ENCODE measurements around the gene RPS19. TPM values are rescaled to one million over a fixed set of nuclear protein-coding genes. Genes with fewer than 3 reads are reported as not detected.

The RPS19 gene
- total RNA-seq, 1 experiment from 2014 or later, result 1,363 TPM

DNA sequence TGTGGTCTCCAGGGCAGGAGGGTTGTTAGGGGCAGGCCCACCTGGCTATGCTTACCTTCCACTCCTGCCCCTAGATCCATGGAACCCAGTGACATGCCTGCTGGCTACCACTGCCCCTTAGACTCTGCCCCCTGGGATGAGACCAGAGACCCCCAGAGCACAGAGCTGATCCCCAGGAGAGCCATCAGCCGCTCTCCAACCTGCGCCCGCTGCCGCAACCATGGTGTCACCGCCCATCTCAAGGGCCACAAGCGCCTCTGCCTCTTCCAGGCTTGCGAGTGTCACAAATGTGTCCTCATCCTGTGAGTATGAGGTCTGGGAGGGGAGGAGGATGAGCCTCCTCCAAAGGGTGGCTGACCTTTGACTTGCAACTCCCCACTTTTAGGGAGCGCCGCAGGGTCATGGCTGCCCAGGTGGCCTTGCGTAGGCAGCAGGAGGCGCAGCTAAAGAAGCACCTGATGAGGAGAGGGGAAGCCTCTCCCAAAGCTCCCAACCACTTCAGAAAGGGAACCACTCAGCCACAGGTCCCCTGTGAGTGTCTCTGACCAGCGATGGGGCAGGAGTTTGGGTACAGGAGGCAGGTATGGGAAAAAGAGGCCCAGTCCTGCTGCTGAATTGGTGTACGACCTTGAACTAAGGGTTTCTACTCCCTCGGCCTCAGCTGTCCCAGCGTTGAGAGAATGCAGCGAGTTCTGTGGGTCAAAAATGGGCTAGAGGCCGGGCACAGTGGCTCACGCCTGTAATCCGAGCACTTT is 12.5 kb upstream of the RPS19 start:
- no peaks in the 10 kb centered on the region for H3K4me1 ChIP-seq (replicated peaks)
- no peak overlapping the region for H3K4me3 ChIP-seq
- peaks cover 30% of the 10 kb centered on the region for H3K27me3 ChIP-seq (replicated peaks)
- H3K27ac ChIP-seq, result no peak overlapping the region
- DNase-seq (ENCODE audit: low read depth in 1 of 2, low spot score in 2 of 2), result no peak
- no peaks in the 10 kb centered on the region for H3K9me3 ChIP-seq (replicated peaks)
- no peaks in the 10 kb centered on the region for H3K36me3 ChIP-seq

DNA sequence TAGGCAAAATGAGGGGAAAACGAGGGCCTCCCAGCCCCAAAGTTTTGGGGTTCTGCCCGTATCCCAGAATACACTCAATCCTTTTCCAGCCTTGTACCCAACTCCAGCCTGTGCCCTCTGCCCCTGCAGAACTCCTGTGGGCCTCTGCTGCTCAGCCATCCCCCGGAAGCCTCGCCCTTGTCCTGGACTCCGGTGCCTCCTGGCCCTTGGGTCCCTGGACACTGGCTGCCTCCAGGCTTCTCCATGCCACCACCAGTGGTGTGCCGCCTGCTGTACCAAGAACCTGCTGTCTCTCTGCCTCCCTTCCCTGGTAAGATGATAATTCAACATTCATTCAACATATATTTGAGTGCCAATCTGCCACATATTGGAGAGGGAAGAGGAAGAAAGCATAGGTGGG is 11.4 kb upstream of the RPS19 start:
- no peak overlapping the region for H3K27ac ChIP-seq
- no peaks in the 10 kb centered on the region for H3K36me3 ChIP-seq

DNA sequence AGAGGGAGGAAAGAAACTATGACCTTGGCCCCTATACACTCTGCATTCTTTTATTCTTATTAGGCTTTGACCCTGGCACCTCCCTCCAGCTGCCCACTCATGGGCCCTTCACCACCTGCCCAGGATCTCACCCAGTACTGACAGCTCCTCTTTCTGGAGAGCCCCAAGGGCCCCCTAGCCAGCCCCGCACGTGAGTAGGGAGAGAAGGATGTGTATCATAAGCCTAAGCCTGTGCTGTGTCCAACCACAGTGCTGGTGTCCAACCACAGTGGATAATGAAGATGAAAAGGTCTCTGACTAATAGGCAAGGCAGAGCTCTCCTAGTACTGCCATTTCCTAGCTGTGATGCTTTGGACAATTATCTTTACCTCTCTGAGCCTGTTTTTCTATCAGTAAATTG is 11.0 kb upstream of the RPS19 start:
- H3K27me3 ChIP-seq (replicated peaks), result peaks cover 46% of the 10 kb centered on the region

More for the DNA sequence above, 11.4 kb upstream of the RPS19 start:
- DNase-seq (ENCODE audit: low read depth in 1 of 2, low spot score in 2 of 2), result no peak
- Histone ChIP-seq H3K9me3 (replicated peaks) (no peaks in the 10 kb centered on the region), H3K27me3 (replicated peaks) (peaks cover 42% of the 10 kb centered on the region), H3K4me3 (no peak overlapping the region), H3K4me1 (replicated peaks) (no peaks in the 10 kb centered on the region)

DNA sequence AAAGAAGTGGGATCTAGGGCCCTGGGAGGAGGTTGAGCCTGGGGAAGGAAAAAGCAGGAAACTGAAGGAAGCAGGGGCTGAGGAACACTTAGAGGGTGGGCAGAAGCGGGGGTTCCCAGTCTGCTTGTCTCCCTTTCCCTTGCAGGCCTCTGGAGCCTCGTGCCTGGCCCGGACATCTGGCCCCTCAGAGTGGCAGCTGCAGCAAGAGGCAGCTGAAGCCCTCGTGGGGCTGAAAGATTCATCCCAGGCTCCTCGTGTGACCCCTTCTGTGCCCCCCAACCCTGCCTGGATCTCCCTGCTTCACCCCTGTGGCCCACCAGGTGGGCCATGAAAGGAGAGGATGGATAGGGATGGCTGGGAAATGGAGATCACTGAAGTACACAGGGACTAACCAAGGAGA is 9.7 kb upstream of the RPS19 start:
- Histone ChIP-seq H3K9me3 (replicated peaks) (no peaks in the 10 kb centered on the region), H3K27me3 (replicated peaks) (peaks cover 57% of the 10 kb centered on the region)

More for the DNA sequence above, 11.0 kb upstream of the RPS19 start:
- Histone ChIP-seq H3K27ac (no peak overlapping the region), H3K4me3 (no peak overlapping the region), H3K9me3 (replicated peaks) (no peaks in the 10 kb centered on the region), H3K4me1 (replicated peaks) (no peaks in the 10 kb centered on the region), H3K36me3 (no peaks in the 10 kb centered on the region)
- no peak for DNase-seq (ENCODE audit: low read depth in 1 of 2, low spot score in 2 of 2)

DNA sequence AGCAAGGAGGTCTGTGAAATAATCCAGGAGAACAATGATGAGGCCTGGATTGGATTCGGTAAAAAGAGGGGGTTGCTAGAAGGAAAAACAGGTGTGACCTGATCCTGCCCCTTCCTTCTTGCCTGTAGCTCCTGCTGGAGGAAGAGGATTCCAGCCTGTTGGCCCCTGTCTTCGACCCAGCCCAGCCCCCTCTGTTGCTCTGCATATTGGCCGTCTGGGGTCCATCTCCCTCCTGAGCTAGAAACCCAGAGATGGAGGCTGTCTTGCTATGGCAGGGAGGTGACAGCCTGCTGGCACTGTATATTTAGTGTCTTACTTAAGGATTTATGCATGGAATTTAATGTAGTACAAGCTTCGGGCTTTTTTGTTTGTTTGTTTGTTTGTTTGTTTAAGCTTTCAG is 8.6 kb upstream of the RPS19 start:
- Histone ChIP-seq H3K27ac (no peak overlapping the region), H3K36me3 (no peaks in the 10 kb centered on the region), H3K4me3 (no peak overlapping the region), H3K4me1 (replicated peaks) (no peaks in the 10 kb centered on the region), H3K27me3 (replicated peaks) (peaks cover 59% of the 10 kb centered on the region), H3K9me3 (replicated peaks) (no peaks in the 10 kb centered on the region)
- no peak for DNase-seq (ENCODE audit: low read depth in 1 of 2, low spot score in 2 of 2)

More for the DNA sequence above, 9.7 kb upstream of the RPS19 start:
- no peak for DNase-seq (ENCODE audit: low read depth in 1 of 2, low spot score in 2 of 2)
- H3K4me3 ChIP-seq, result no peak overlapping the region
- no peaks in the 10 kb centered on the region for H3K36me3 ChIP-seq
- no peaks in the 10 kb centered on the region for H3K4me1 ChIP-seq (replicated peaks)
- no peak overlapping the region for H3K27ac ChIP-seq

DNA sequence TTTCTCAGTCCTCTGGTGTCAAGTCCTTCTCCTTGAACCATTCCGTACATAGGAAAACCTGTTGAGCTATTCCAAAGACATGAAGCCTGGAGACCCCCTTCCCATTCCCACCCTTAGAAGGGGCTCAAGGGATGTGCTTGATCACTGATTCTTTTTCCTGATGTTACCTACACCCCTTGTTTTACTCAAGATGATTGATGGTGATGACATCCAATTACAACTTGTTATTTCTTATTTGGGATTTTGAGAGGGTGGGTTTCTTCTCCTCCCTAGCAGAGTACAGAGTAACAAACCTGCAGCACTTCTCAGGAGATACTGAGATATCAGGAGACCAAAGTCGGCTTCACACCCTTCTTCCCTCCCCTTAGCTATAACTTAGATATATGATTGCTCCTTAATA is 6.7 kb upstream of the RPS19 start:
- H3K36me3 ChIP-seq, result no peaks in the 10 kb centered on the region
- no peaks in the 10 kb centered on the region for H3K4me1 ChIP-seq (replicated peaks)
- peaks cover 71% of the 10 kb centered on the region for H3K27me3 ChIP-seq (replicated peaks)
- no peaks in the 10 kb centered on the region for H3K9me3 ChIP-seq (replicated peaks)
- no peak for DNase-seq (ENCODE audit: low read depth in 1 of 2, low spot score in 2 of 2)
- no peak overlapping the region for H3K27ac ChIP-seq
- no peak overlapping the region for H3K4me3 ChIP-seq

DNA sequence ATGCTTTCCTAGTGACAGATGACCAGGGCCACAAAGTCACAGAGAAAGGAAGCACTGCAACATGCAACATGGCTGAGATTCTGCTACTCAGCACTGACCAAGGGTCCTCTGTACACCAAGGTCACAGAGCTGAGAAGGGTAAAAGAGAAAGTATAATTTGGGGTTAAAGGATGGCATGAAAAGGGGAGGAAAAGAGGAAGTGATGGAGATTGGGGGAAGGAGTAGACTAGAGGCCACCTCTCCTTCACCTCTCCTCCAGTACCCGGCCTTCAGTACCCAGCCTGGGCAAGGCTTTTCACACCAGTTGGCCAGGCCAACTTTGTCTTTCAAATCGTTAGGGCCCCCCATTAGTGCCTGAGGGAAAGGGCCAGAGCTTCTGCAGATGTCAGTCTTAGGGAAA is 6.3 kb upstream of the RPS19 start:
- no peaks in the 10 kb centered on the region for H3K36me3 ChIP-seq
- no peaks in the 10 kb centered on the region for H3K4me1 ChIP-seq (replicated peaks)
- DNase-seq (ENCODE audit: low read depth in 1 of 2, low spot score in 2 of 2), result no peak
- peaks cover 74% of the 10 kb centered on the region for H3K27me3 ChIP-seq (replicated peaks)
- no peak overlapping the region for H3K4me3 ChIP-seq
- no peak overlapping the region for H3K27ac ChIP-seq
- H3K9me3 ChIP-seq (replicated peaks), result no peaks in the 10 kb centered on the region

DNA sequence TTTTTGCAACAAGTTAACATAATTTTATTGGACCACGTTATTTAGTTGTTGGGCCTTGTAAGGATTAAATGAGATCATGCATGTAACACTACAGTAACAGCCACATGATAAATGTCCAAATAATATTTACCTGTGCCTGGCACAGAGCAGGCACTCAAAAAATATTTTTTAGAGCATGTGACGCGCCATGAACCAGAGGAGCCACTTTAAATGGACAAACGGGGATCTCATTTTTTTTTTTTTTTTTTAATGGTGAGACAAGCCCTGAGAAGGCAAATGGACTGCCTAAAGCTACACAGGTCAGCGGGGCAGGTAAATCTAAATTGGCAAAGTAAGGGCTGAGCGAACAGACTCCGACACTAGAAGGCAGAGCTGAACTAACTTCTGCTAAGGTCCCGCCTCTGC is 840 bp upstream of the RPS19 start:
- Histone ChIP-seq H3K27ac (no peak overlapping the region), H3K4me3 (peak overlapping the region; percentile 89), H3K27me3 (replicated peaks) (peaks cover 31% of the 10 kb centered on the region), H3K4me1 (replicated peaks) (peaks cover 14% of the 10 kb centered on the region), H3K9me3 (replicated peaks) (no peaks in the 10 kb centered on the region), H3K36me3 (peaks cover 42% of the 10 kb centered on the region)
- no peak for DNase-seq (ENCODE audit: low read depth in 1 of 2, low spot score in 2 of 2)

DNA sequence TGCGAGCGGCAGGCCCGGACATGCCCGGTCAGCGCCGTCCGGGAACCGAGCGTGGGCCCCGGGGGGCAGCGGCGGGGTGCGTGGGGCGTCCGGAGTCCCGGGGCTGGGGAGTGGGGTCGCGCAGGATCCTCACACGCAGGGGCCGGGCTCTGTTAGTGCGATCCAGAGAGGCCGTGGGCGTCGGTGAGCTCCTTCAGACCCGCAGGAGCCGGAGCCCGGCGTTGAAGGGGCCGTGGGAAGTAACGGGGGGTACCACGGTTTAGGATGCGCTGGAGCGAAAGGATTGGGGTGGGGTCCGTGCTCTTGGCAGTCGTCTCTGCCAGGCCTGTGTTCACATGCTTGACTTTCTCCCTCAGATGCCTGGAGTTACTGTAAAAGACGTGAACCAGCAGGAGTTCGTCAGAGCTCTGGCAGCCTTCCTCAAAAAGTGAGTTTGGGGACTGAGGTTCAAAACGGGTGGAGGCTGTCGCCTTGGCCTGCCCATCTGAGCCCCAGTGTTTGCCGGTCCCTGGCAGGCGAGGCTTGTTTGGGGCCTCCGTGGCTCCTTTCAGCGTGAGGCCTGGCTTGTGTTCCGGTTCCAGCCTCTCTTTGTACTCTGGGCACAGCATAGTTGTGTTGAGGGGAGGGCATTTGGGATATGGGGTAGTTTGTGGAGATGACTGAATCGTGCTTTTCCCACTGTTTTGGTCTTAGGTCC is 512 bp downstream of the RPS19 start:
- Histone ChIP-seq H3K9me3 (replicated peaks) (no peaks in the 10 kb centered on the region), H3K27me3 (replicated peaks) (peaks cover 19% of the 10 kb centered on the region), H3K4me1 (replicated peaks) (peaks cover 14% of the 10 kb centered on the region), H3K27ac (peak overlapping the region; percentile 76), H3K4me3 (peak overlapping the region; percentile 89), H3K36me3 (peaks cover 55% of the 10 kb centered on the region)
- DNase-seq (ENCODE audit: low read depth in 1 of 2, low spot score in 2 of 2), result no peak

DNA sequence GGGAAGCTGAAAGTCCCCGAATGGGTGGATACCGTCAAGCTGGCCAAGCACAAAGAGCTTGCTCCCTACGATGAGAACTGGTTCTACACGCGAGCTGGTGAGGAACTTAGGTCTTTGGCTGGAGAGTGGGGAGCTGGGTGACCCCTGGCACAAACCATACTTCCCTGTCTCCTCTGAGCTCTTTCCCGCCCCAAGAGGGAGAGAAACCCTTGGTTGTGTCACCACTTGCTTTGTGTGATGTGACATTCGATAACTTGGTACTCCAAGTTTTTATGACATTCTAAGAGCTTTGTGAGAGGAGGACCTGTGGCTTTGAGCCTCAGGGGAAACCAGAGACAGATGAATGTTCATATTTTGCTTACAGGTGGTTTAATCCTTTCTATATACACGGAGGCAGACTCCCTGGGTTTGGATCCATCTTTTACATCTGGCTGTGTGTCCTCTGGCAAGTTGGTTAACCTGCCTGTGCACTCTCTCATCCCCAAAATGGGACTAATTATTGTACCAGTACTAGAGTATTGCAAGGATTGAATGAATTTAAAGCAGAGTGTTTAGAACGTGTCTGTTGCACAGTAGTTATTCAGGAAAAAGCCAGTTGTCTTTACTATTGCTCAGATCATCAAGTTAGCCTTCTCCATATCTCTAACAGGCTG is 1.2 kb downstream of the RPS19 start:
- no peak for DNase-seq (ENCODE audit: low read depth in 1 of 2, low spot score in 2 of 2)
- H3K4me1 ChIP-seq (replicated peaks), result peaks cover 14% of the 10 kb centered on the region
- peak overlapping the region; percentile 89 for H3K4me3 ChIP-seq
- H3K9me3 ChIP-seq (replicated peaks), result no peaks in the 10 kb centered on the region
- peaks cover 62% of the 10 kb centered on the region for H3K36me3 ChIP-seq
- H3K27ac ChIP-seq, result peak overlapping the region; percentile 76
- H3K27me3 ChIP-seq (replicated peaks), result peaks cover 19% of the 10 kb centered on the region

DNA sequence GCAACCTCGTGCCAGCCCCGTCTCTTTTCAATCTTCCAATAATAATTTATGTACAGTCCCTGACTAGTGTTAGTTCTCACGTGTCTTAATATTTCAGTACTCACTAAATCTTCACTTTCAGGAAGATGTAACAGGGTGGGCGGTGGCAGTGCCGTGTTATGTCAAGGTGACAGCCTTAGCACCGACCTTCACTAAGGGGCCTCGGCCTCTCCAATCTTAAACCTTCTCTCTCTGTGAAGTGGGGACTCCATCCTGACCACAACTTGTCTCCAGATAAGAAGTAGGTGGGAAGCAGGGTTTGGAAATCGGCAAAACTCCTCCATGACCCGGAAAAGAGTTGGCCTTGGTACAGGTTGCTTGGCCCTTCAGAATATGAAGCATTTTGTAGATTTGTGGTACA is 1.8 kb downstream of the RPS19 start:
- Histone ChIP-seq H3K27ac (no peak overlapping the region), H3K4me1 (replicated peaks) (peaks cover 14% of the 10 kb centered on the region), H3K9me3 (replicated peaks) (no peaks in the 10 kb centered on the region), H3K36me3 (peaks cover 68% of the 10 kb centered on the region), H3K27me3 (replicated peaks) (peaks cover 19% of the 10 kb centered on the region), H3K4me3 (no peak overlapping the region)
- no peak for DNase-seq (ENCODE audit: low read depth in 1 of 2, low spot score in 2 of 2)

DNA sequence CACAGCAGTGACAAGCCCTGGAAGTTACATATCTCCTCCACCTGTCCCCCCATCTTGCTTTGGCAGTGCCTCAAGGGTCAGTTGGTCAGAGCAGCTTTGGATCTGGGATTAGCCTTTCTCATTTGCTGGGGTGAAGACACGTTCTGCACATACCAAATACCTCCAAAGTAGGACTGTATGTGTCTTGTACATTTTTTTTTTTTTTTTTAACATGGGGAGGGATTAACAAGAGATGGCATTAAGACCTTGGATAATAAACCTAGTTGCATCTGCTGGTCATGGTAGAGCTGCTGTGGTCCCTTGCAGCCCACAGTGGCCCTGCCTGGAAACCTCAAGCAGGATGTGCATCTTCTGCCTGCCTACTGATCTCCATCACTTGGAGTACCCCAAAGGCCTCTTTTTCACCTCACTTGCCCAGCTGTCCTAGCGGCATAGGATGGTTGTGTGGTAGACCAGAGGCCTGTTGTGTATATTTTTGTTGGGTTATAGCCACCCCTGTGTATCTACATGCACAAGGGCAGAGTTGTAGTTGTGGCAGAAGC is 2.5 kb downstream of the RPS19 start:
- H3K4me1 ChIP-seq (replicated peaks), result peaks cover 14% of the 10 kb centered on the region
- peaks cover 16% of the 10 kb centered on the region for H3K27me3 ChIP-seq (replicated peaks)
- H3K36me3 ChIP-seq, result peaks cover 75% of the 10 kb centered on the region
- no peak for DNase-seq (ENCODE audit: low read depth in 1 of 2, low spot score in 2 of 2)
- H3K9me3 ChIP-seq (replicated peaks), result no peaks in the 10 kb centered on the region
- H3K27ac ChIP-seq, result no peak overlapping the region
- no peak overlapping the region for H3K4me3 ChIP-seq

DNA sequence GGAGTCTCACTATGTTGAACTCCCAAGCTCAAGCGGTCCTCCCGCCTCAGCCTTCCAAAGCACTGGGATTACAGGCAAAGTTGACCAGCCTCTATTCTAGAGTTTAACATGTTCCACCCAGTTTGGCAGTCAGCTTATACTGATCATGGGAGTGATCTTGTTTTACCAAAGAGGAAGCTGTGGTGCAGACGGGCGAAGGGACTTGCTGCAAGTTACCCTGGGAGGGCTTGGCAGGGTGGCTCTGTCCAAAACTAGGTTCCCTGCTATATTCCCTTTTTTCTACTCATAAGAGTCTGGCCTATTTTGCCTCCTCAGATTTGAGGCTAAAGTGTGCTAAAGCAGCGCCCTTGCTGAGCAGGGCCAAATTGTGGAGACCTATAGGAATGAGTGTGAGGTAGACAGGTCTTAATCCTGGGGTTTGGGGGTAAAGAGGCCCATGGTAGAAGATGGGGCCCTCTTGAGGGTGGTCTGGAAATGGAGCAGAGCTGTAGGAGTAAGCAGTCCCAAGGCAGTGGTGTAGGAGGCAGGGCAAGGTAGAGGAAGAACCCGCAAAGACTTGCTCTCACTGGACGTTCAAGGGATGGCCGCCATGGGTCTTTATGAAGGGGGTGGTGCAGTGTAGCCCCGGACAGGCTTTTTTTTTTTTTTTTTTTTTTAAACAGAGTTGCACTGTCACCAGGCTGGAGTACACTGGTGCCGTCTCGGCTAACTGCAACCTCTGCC is 3.3 kb downstream of the RPS19 start:
- DNase-seq (ENCODE audit: low read depth in 1 of 2, low spot score in 2 of 2), result no peak
- no peak overlapping the region for H3K4me3 ChIP-seq
- no peak overlapping the region for H3K27ac ChIP-seq
- H3K27me3 ChIP-seq (replicated peaks), result peaks cover 7% of the 10 kb centered on the region; the same call in 1 of the 2 replicates
- H3K36me3 ChIP-seq, result peaks cover 83% of the 10 kb centered on the region
- peaks cover 14% of the 10 kb centered on the region for H3K4me1 ChIP-seq (replicated peaks)
- no peaks in the 10 kb centered on the region for H3K9me3 ChIP-seq (replicated peaks)
